IPS-NIHi7 (cell line): ENCODE measurements around the gene CHKA.
A peak's percentile ranks its signal among the peaks of the same experiment; 100 is the strongest.

Source experiments
- DNase-seq: peaks from one replicate; pipeline ENCODE4 v3.0.0; 2012; ENCODE audit warnings: mixed read lengths; ENCODE audit errors: extremely low spot score

CHKA gene

DNA sequence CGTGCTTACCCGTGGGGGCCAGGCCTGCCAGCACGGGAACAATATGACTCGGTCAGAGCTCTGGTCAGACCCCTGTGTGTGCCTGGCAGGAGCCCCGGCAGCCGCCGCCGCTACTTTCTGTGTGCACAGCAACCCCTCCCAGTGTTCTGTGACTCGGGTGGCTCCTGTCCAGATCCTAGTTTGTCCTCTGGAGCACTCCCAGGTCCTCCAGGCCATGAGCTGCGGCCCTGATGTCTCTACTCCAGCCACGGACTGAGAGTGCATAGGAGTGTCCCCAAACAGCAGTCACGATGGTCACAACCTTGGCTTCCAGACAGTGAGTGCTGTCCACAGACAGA is 87.5 kb downstream of the CHKA start:
- DNase-seq: no peak

DNA sequence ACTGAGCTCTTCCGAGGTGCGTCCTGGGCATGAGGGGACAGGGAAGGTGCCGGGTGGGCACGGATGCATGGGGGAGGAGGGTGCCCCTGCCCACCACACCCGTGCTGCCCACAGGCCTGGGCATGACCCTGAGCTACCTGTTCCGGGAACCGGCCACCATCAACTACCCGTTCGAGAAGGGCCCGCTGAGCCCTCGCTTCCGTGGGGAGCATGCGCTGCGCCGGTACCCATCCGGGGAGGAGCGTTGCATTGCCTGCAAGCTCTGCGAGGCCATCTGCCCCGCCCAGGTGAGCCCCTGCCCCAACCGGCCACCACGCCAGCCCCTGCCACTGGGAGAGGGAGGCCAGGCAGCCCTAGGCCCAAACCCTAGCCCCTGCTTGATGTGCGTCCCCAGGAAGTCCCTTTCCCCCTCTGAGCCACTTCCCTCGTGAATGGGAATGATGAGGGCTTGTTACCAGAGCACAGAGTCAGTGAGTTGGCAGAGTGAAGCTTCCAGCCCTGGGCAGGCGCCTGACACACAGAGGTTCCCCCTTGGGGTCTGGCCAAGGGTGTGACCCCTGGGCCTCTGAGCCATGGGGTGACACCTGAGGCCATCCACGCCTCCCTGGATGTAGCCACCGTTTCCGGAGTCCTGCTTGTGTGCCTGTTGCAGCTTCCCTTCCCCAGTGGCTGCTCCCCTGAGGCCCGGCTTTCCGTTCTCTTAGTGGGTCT is 88.0 kb downstream of the CHKA start:
- no peak for DNase-seq

DNA sequence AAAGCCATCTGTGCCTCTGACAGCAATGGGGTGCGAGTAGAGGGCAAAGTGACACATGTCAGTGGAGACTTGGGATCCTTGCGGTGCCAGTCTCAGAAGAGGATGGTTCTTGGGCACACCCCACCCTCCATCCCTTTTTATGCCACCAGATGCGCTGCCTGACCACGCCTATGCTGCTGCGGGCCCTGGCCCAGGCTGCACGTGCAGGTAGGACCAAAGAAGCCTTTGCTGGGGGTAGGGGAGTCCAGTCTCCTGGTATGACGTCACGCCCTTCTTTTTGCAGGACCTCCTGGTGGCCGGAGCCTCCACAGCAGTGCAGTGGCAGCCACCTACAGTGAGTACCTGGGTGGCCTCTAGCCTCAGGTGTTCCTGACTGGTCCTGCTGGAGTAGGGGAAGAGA is 89.2 kb downstream of the CHKA start:
- DNase-seq: no peak

DNA sequence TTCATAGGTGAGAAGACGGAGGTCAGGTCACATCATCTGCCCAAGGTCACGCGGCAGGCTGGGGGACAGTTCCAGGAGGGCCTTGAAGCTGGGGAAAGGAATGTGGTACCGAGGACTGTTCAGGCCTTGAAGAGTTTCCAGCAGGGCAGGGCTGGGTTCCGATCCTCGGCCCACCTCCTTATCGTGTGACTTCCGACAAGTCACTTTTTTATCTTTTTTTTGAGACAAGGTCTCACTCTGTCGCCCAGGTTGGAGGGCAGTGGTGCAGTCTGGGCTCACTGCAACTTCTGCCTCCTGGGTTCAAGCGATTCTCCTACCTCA is 90.1 kb downstream of the CHKA start:
- peak; percentile 10 for DNase-seq

DNA sequence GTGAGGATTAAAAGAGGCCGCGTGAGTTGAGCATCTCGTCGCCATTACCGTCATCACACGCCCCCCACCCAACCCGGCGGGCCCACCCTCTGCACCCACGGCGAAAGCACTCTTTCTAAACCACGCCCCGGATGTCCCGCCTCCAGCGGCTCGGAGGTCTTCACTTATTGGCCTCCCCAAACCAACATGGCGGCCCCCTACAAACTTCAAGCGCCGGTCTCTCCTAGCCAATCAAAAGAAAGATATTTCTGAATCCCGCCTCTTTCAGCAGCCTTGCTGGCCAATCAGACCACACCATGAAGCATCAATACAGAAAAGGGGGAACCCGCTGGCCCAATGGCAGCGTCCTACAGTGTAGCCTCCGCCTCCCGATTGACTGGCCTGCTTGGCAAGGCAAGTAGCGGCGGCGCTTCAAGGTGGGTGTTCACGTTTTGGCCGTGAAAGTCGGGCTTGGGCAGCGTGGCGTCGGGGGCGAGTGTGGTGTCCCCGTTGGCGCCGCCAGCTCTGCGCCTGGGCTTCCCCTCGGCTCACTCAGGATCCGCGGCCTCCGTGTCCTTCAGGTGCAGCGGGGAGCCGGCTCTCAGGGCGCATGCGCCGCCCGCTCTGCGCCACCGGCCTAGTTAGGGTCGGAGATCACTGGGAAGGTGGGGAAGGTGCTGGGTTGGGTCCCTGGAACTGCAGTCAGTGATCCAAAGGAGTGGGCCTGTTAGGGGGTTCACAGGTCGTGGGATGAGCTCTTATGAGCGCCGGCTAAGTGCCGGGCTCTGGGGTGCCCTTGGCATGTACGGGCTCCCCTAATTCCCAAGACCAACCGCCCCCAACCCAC is 90.7 kb downstream of the CHKA start, which contains the start of gene NDUFS8:
NDUFS8 (plus strand) TSS at position 364 of the 826 bp plus-strand sequence. CDS start 1,471 bp downstream, outside the sequence.
- DNase-seq: peak; percentile 100

DNA sequence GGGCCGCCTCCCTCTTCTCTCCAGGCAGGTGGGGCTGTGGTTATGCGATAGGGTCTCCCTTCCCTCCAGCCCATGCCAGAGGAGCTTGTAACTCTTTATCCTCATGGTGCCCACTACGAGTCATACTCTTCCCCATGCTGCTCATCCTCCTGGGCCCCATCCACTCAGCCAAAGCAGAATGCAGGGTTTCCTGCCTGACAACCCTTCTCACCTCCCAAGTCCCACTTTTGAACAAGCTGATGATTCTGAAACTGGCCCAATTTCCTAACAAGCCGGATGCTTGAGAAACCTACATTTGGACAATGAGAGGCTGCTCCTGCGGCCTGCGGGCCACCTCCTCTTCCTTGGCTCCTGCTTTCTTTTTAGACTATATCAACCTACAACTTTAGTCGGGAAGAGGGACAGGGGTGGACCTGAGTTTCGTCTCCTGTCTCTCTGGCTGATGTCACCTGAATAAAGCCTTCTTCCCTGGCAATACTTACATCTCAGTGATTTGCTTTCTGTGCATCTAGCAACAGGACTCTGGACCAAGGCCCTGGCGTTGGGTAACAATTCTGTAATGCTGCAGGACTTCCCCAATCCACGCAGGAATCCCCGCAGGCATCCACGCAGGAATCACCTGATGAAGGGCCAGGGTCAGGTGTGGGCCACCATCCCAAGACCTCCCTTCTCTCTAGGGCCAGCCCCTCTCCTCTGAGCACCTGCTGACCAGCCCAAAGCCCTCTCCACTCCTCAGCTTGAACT is 92.2 kb downstream of the CHKA start:
- DNase-seq: no peak

DNA sequence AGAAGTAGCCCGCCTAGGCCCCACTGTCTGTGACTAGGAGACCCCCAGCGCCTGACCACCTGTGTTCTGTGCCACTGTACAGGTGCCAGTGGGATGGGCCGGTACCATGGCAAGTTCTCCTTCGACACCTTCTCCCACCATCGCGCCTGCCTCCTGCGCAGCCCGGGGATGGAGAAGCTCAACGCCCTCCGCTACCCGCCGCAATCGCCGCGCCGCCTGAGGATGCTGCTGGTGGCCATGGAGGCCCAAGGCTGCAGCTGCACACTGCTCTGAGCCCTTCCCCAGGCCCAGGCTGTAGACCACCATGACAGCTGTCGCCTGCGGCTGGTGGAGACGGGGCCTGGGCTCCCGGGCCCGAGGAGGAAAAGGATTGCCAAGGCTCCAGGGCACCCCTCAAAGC is 93.5 kb downstream of the CHKA start:
- DNase-seq: no peak

DNA sequence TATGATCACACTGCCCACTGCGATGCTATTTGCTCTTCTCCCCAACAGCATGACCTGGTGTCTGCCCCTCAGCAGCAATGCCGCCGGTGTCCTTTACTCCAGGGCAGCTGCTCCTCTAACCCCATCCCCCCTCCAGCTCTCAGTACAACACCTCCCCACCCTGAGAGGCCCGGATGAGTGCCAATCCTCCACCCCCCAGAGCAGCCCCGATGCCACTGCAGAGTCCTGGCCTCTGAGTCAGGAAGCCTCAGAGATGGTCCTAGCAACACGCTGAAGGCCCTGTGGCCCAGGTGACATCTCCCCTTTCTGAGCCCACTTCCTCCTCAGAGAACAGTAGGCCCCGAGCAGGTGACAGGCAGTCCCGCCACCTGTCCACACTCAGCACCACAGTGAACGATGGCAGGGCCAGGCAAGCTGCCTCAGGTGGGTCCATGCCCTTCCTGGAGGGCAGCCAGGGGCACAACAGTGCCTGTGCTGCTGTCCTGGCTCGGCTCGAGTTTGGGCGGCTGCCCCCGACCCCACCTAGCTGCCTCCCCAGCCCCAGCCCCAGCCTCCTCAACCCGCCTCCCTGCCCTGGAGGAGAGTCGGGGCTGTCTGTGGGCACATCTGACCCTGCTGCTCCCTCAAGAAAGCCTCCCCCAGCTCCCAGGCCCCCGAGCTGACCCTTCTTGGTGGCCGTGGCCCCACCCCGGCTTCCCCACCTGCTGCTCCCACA is 94.6 kb downstream of the CHKA start:
- no peak for DNase-seq

DNA sequence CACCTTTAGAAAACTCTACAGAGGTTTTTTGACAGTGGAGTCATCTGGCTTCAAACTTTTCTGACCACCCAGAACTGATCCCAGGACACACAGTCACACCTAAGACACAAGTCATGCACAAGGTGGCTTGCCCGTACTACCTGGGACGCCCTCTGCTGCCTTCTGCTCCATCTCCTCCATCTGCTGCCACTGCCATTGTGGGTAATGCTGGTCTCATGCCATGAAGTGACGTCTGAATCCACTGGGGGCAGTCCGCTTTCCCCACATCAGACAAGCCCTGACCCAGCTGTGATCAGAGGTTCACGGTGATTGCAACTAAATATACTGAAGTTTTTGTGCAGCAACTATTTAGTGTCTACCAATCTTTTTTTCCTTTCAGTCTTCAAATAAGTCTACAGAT is 96.1 kb downstream of the CHKA start:
- DNase-seq: no peak

DNA sequence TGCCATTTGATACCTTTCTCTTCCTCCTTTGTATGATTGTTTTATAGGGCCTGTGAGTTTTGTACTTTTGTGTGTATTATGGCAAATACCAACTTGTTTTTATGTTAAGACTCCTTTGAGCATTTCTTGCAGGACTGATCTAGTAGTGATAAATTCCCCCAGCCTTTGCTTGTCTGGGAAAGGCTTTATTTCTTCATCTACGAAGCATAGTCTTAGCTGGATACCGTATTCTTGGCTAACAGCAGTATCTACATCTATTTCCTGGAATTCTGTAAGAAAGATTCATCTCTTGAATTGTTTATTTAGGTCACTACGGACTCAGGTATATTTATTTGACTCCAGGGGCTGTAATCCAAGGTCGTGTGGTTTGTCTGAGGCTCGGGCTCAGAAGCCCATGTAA is 96.7 kb downstream of the CHKA start:
- DNase-seq: no peak

DNA sequence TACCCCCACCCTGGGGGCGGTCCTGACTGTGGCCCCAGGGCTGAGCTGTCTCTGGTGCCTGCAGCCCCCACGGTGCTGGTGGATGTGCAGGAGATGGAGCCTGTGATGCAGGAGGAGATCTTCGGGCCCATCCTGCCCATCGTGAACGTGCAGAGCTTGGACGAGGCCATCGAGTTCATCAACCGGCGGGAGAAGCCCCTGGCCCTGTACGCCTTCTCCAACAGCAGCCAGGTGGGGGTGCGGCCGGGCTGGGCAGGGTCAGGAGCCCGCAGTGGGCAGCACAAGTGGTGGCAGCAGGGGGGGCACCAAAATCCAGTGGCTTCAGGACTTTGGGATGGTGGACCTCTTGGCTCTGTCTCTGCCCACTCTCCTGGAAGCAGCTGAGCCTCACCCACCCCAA is 98.7 kb downstream of the CHKA start:
- DNase-seq: no peak

DNA sequence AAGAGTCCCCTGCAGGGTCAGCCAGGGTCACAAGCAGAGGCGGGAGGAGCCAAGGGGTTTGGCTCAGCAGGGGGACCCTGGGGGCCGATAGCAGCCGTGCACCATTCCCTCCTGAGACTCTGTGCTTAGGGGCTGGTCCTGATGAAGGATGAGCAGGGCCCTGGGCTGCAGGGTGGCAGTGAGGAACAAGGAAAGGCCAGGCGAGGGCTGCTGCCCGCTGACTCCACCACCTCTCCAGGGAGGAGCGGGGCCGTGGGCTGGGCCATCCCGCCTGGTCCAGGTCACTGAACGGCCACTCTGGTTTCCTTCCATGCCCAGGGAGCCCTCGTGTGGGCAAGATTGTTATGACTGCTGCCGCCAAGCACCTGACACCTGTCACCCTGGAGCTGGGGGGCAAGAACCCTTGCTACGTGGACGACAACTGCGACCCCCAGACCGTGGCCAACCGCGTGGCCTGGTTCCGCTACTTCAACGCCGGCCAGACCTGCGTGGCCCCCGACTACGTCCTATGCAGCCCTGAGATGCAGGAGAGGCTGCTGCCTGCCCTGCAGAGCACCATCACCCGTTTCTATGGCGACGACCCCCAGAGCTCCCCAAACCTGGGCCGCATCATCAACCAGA is 99.9 kb downstream of the CHKA start:
- DNase-seq: no peak

DNA sequence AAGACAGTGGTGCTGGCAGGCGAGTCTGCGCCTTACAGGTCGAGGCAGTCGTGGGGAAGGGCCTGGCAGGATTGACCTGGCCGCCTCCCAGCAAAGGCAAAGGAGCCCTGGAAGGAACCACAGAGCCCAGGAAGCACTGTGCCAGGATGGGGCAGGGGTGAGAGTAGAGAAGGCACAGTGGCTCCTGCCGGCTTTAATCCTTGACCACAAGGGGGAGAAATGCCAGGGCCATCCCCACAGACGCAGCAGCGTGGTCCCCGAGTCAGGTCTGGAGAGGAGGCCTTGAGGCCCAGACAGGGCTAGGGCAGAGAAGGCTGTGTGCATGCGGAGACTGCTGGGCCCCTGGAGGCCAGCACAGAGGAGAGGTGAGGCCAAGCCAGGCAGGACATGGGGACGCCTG is 100.6 kb downstream of the CHKA start:
- DNase-seq: peak; percentile 71

DNA sequence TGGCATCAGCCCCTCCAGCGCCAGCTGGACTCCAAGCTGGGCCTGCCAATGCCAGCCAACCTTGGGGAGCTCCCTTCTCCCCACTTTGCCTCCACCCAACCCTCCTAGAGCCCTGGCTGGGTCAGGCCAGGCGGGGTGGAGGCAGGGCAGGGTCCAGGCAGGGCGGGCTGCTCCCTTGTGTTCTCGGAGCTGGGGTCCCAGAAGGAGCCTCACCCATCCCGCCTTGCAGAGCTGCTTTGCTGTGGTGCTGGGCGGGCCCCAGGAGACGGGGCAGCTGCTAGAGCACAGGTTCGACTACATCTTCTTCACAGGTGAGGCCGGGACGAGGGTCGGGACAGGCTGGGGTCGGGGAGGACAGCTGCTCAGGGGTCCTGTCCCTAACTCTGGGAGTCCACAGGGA is 101.7 kb downstream of the CHKA start:
- DNase-seq: no peak

DNA sequence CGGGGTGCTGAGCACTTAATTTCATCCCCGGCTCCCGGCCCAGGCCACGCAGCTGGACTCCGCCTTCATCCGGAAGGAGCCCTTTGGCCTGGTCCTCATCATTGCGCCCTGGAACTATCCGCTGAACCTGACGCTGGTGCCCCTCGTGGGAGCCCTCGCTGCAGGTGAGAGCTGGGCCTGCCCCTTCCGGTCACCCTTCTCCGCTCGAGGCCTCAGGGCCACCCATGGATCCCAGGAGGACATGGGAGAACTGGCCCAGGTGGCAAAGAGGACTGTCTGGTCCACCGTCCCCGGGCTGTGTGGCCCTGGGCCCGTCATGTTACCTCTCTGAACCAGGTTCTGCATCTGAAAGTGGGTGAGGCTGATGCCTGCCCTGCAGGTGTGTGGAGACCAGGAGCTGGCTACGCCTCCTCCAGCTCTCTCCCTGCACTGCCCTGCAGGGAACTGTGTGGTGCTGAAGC is 102.4 kb downstream of the CHKA start:
- DNase-seq: no peak

DNA sequence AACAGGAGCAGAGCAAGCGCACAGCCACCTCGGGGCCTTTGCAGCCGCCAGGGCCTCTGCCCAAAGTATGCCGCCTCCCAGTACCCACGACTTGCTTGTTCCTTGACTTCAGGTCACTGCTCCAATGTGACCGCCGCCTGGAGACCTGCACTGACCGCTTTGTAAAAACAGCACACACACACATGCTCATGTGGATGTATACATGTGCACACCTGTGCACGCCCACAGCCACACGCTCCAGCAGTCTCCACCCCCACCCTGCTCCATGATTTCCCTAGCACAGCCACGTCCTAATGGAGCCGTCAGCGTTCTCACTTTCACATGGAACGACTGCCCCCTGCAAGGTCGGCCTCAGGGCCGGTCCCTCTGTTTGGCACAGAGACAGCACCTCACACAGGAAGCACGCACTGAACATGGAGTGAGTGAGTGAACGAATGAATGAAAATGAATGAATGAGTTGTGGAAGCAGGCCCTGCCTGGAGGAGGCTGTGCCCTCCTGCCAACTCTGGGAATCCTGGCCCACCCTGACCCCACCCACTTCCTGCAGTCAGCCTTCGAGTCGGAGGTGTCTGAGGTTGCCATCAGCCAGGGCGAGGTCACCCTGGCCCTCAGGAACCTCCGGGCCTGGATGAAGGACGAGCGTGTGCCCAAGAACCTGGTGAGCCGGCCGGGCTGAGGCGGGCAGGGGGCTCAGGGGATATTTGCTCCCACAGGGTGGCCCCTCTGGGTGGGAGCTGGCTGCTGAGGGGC is 103.0 kb downstream of the CHKA start:
- no peak for DNase-seq

DNA sequence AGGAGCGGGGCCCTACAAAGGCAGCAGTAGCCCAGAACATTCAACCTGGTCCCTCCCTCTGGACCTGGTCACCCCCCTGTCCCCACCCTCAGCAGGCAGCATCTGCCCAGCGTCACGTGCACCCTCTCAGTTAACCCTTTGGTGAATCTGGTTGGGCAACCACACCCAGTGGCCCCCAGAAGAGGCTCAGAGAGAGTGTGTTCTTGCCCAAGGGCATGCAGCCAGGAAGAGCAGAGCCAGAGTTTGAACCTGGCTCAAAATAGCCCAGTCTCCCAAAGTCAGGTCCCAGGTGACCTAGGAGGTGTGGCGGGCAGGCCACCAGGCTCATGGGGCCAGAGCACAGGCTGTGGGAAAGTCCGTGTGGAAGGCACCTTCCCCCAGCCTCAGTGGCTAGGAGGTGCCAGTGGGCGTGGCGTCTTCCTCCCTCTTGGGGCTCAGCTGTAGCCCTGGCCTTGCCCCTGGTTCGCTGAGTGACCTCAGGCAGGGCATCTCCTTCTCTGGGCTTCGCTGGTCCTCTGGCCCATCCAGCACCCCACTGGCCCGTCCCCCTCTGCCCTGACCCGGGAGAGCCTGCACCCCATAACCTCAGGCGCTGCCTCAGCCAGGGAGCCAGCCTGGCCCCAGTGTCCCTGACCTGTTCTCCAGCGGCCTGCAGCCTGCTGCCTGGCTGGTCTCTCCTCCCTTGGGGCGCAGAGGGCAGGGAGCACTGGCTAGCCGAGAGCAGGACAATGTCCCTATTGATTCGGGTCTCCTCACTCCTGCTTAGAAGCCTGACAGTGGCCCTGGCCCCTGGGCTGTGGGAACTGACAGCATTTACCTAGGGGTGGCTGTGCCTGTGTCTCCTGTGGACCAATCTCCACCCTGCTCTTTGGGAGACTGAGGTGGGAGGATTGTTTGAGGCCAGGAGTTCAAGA is 104.0 kb downstream of the CHKA start:
- DNase-seq: no peak

DNA sequence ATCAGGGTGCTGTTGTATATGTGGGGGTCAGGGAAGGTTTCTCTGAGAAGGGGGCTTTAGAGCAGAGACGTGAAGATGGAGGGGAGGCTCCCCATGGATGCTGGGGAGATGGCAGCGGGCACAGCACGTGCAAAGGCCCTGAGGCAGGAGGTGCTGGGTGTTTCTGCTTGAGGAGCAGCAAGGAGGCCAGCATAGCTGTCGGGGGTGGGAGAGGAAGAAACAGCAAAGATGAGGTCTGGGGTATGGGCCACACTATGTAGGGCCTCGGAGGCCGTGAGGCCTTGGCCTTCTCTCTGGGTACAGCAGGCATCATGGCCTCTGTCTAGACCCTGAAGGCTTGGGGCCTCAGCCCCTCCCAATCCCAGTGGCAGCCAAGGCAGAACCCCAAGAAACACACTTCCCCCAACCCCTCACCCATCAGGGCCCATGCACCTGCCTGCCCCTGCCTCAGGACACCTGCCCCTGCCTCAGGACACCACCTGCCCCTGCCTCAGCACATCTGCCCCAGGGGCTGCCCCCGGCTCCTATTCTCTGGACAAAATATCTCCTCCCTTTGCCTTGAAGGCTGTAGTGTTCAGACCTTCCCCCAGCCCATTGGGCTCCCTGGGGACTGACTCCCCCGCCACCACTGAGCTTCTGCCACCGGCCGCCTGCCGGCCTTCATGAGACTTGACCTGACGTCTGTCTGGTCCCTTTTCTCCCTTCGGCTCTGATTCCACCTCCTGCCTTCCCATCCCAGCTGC is 104.9 kb downstream of the CHKA start:
- DNase-seq: no peak

DNA sequence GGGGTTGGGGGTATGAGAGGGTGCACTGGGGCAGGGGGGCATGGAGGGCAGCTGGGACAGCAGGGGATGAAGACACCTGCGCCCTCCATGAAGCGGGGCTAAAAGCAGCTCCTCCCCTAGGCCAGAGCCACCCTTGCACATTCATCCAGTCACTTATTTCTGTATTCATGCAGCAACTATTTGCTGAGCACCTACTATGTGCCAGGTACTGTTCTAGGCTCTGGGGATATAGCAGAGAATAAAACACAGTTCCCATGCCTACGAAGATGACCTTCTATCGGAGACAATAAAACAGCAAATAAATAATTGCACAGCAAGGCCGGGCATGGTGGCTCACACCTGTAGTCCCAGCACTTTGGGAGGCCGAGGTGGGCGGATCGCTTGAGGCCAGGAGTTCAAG is 105.7 kb downstream of the CHKA start:
- DNase-seq: no peak
